Kasumi-1 (cell line): ENCODE results near the gene TRMT6.

Source experiments
- DNase-seq, 2 experiments: peaks; one replicate each; lab custom pipeline; 2025; lab: John Stamatoyannopoulos, UW

TRMT6 gene

GRCh38 chr20:5899444-5899843, 50.9 kb downstream of the TRMT6 start:
- no peak for DNase-seq

DNA sequence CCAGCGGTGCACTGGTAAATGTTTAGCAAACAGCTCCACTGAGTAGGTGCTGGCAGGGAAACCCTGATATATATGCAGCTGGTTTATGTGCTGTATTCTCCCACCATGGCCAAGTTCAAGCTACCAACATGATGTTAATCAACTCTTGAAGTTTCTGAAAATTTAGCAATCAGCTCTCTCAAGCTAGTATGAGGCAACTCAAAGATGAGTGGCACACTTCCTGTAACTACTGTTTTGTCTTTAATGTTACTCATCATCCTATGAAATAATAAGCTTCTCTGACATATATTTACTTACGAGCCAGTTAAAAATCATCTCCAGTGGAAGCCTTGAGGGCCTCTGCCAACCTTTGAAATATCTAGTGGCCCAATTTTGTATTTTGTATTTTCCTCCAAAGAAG, 54.7 kb downstream of the TRMT6 start:
- no peak for DNase-seq

GRCh38 chr20:5893621-5894020, 56.7 kb downstream of the TRMT6 start:
- DNase-seq: no peak

- DNase-seq: no peak
Measured at GRCh38 chr20:5893052-5893451, 57.3 kb downstream of the TRMT6 start.

DNA sequence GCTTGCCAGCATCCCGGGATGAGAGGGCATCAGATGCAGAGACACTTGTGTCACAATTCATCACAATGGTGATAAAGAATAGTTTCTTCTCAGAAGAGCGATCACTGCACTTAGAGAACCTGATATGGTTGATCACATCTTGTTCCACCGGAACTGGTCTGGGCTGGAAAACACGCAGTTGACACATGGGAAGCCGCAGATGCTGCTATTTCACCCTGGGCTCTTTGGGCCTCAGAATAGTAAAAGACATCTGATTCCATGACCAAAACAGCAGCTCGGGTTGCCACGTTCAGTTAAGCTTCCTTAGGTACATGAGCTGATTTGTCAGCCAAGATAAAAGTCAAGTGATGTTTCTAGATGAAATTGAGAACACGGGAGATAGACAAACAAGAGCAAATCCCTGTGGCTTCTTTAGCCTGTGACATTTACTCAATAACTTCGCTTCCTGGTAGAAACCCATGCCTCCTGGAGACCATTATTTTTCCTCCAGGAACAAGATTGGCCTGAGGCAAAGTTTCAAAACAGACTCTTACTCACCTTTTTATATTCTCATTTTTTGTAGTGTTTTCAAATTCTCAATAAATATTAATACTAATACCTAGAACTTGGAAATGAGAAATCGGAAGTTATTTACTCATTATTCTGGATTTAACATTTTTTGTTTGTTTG, 59.4 kb downstream of the TRMT6 start:
- DNase-seq: no peak

DNA sequence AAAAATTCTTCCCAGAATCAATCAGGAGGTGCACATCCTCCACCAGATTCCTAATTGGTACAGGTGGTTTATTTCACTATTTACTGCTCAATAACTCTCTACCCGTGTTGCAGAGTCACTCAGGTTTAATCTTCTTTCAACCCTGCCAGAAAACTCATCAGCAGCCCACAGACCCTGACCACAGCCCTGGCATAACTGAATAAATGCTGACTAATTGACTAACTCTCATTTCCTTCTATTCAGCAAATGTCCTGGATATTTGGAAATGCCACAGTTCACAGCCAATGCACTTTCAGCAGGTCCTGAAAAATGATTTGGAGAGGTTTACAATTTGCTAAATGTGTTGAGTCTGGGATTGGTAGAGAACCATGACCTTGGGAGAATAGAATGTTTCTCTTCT, 62.3 kb downstream of the TRMT6 start:
- no peak for DNase-seq

DNA sequence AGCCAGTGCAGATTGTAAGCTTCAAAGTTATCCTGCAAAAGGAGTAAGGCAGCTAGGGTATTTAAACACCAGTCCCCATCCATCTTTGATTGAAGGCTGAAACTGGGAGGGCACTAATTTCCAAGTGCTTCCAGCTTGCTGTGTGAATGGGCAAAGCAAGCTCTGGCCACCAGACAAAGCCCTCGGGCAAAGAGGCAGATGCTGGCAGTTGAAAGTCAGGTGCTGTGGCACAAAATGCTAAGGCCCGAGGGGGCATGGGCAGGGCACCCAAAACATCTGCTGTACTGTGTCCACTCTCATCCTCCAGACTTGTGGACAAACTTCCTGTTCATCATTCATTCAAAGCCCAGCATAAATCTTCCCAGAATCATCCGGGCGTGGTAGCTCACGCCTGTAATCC, 62.9 kb downstream of the TRMT6 start:
- no peak for DNase-seq
